HG02973 (cell line): ENCODE data around the gene ANKH.
"Not testable (repeated sequence)": the region's sequence is repeated elsewhere in the genome, so short reads cannot be mapped to it uniquely, and the experiment has no call there.

Experiments
- ATAC-seq: cut with Tn5 transposase; IDR thresholded peaks from one replicate; pipeline ENCODE4 v1.9.1; 2021; ENCODE audit warnings: moderate library complexity; ENCODE audit not compliant: unreplicated experiment

ANKH gene

GRCh38 chr5:14859150-14859549, 12.4 kb downstream of the ANKH start:
- no peak for ATAC-seq

- ATAC-seq = no peak
These were observed 16.2 kb downstream of the ANKH start for GRCh38 chr5:14855366-14855765.

GRCh38 chr5:14854799-14855198, 16.8 kb downstream of the ANKH start:
- ATAC-seq = no peak

- ATAC-seq = no peak
These were observed 17.9 kb downstream of the ANKH start for GRCh38 chr5:14853685-14854084.

GRCh38 chr5:14852779-14853178, 18.8 kb downstream of the ANKH start:
- ATAC-seq = no peak

- no peak for ATAC-seq
These were observed 19.5 kb downstream of the ANKH start for GRCh38 chr5:14851999-14852526.

- no peak for ATAC-seq
These were observed 20.0 kb downstream of the ANKH start for GRCh38 chr5:14851597-14851996.

- ATAC-seq = no peak
These were observed 20.5 kb downstream of the ANKH start for GRCh38 chr5:14851050-14851419.

- ATAC-seq = no peak
These were observed 21.0 kb downstream of the ANKH start for GRCh38 chr5:14850419-14851049.

GRCh38 chr5:14849516-14850294, 21.9 kb downstream of the ANKH start:
- ATAC-seq = no peak

- not testable (repeated sequence) for ATAC-seq
These were observed 22.6 kb downstream of the ANKH start for GRCh38 chr5:14848942-14849341.

GRCh38 chr5:14848385-14848784, 23.2 kb downstream of the ANKH start:
- ATAC-seq = no peak

- no peak for ATAC-seq
These were observed 24.1 kb downstream of the ANKH start for GRCh38 chr5:14847471-14847870.

- no peak for ATAC-seq
These were observed 29.5 kb downstream of the ANKH start for GRCh38 chr5:14842117-14842516.

- ATAC-seq = no peak
These were observed 31.0 kb downstream of the ANKH start for GRCh38 chr5:14840624-14841023.

- no peak for ATAC-seq
These were observed 32.9 kb downstream of the ANKH start for GRCh38 chr5:14838396-14839319.

GRCh38 chr5:14837423-14838122, 34.0 kb downstream of the ANKH start:
- ATAC-seq = not testable (repeated sequence)

GRCh38 chr5:14834584-14835550, 36.7 kb downstream of the ANKH start:
- ATAC-seq = no peak

- ATAC-seq = no peak
These were observed 37.5 kb downstream of the ANKH start for GRCh38 chr5:14834062-14834461.

- ATAC-seq = no peak
These were observed 40.6 kb downstream of the ANKH start for GRCh38 chr5:14831006-14831338.
